CD4-positive, alpha-beta T cell treated with Interleukin-17A for 4 hours (primary cell): ENCODE data around the gene TTC36.
"Not testable (repeated sequence)": the region's sequence is repeated elsewhere in the genome, so short reads cannot be mapped to it uniquely, and the experiment has no call there.

ENCODE experiments used
- DNase-seq: peaks from one replicate; pipeline ENCODE4 v3.0.0-alpha.2; 2020; ENCODE audit warnings: mixed read lengths

The TTC36 gene, protein sequence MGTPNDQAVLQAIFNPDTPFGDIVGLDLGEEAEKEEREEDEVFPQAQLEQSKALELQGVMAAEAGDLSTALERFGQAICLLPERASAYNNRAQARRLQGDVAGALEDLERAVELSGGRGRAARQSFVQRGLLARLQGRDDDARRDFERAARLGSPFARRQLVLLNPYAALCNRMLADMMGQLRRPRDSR

GRCh38 chr11:118527109-118527508 lies at the start of gene TTC36:
TSS of gene TTC36 (plus strand) at chr11:118527474. CDS start at chr11:118527495, 21 bp downstream.
- no peak for DNase-seq

GRCh38 chr11:118481238-118481637 lies 46.0 kb upstream of the TTC36 start:
- not testable (repeated sequence) for DNase-seq

DNA sequence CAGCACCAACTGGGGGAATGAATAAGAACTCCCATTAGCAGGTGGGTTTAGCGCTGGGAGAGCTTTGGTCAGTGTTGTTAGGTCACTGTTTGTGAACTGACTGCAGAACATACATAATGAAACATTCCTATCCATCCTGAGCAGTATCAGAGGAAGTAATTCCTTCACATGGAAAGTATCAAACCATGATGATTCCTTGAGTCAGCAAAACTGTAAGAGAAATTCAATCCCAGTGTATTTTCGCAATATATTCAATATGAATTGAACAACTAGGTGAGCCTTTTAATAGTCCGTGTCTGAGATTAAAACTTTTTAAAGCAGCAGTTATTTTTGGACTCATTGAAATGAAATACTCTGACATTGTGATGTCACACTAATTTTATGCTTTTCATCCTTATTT lies 42.9 kb upstream of the TTC36 start:
- no peak for DNase-seq

DNA sequence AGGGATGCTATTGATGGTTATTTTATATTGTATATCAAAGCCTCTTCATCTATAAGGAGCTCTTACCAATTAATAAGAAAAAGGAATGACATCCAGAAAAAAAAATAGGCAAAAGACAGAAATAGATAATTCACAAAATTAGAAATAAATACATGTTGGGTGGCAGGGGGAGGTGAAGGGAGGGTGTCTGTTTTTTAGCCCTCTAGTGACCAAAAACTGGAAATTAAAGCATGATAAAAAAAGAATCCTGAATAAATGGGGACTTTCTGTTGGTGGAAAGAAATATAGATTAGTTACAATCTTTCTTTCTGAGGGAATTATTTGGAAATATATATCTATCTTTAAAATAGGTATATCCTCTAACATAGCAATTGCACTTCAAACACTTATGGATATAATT lies 42.0 kb upstream of the TTC36 start:
- no peak for DNase-seq

GRCh38 chr11:118488480-118489109 lies 38.7 kb upstream of the TTC36 start:
- peak; percentile 87 for DNase-seq

GRCh38 chr11:118491041-118491440 lies 36.2 kb upstream of the TTC36 start:
- DNase-seq, result no peak

GRCh38 chr11:118497831-118498230 lies 29.4 kb upstream of the TTC36 start:
- no peak for DNase-seq

GRCh38 chr11:118503216-118503615 lies 24.1 kb upstream of the TTC36 start:
- no peak for DNase-seq

DNA sequence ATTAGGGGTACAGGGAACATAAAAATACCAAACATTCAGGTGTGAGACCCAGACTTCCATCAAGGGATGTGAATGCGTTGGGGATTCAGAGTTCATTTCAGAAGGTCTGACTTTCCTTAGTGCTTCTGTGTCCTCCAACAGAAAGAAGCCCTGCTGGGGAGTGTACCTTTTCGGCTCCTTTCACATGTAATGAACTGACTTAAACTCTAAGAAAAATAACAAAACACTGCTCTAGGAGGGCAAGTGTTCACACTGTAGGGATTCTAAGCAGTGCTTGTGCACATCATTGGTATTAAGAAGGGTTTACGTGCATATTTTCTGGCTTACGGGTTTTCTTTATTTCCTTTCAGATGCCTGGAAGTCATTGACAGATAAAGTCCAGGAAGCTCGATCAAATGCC lies 15.7 kb upstream of the TTC36 start:
- DNase-seq, result no peak

DNA sequence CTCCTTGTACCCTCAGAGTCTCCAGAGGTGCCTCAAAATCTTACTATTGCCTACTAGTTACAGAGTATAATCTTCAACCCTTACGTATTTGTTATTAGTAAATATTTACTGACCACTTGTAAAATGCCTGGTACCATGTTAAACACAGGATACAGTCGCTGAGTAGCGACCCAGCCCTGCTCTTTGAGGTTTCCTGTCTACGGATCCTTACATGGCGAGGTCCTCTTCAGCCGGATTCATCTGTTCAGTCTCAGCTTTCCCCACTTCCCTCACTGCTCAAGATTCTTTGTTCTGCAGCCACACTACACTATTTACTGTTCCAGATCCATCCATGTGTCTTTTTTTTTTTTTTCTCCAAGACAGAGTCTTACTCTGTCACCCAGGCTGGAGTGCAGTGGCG lies 13.2 kb upstream of the TTC36 start:
- DNase-seq, result peak; percentile 30

GRCh38 chr11:118519549-118519948 lies 7.7 kb upstream of the TTC36 start:
- DNase-seq, result no peak

GRCh38 chr11:118521892-118522311 lies 5.4 kb upstream of the TTC36 start:
- no peak for DNase-seq

DNA sequence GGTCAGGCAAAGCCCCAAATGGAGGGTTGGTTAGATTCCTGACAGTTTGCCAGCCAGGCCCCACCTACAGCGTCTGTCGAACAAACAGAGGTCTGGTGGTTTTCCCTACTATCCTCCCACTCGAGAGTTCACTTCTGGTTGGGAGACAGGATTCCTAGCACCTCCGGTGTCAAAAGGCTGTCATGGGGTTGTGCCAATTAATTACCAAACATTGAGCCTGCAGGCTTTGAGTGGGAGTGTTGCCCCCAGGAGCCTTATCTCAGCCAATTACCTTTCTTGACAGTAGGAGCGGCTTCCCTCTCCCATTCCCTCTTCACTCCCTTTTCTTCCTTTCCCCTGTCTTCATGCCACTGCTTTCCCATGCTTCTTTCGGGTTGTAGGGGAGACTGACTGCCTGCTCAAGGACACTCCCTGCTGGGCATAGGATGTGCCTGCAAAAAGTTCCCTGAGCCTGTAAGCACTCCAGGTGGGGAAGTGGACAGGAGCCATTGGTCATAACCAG lies 4.7 kb upstream of the TTC36 start:
- no peak for DNase-seq

- no peak for DNase-seq
Measured at GRCh38 chr11:118524356-118524755, 2.9 kb upstream of the TTC36 start.

DNA sequence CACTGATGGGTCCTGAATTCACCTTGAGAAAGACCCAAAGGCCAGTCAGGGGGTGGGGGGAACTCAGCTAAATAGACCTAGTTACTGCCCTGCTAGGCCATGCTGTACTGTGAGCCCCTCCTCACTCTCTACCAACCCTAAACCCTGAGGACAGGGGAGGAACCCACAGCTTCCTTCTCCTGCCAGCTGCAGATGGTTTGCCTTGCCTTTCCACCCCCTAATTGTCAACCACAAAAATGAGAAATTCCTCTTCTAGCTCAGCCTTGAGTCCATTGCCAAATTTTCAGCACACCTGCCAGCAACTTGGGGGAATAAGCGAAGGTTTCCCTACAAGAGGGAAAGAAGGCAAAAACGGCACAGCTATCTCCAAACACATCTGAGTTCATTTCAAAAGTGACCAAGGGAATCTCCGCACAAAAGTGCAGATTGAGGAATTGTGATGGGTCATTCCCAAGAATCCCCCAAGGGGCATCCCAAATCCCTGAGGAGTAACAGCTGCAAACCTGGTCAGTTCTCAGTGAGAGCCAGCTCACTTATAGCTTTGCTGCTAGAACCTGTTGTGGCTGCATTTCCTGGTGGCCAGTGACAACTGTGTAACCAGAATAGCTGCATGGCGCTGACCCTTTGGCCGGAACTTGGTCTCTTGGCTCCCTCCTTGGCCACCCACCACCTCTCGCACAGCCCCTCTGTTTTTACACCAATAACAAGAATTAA lies 2.4 kb upstream of the TTC36 start:
- no peak for DNase-seq

DNA sequence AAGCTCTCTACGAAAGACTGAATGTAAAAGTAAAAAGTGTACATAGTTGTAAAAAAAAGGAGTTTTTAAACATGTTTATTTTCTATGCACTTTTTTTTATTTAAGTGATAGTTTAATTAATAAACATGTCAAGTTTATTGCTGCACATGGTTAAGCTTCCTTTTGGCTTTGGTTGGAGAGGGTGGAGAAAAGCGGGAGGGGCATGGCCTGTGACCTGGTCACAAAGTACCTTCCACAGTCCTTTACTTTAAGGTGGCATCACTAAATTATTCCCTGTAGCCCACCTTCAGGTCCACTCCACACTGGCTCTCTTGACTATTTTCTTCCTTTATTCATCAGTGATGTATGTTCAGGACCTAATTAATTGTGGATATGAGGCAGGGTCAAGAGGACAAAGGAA lies 586 bp upstream of the TTC36 start:
- no peak for DNase-seq

DNA sequence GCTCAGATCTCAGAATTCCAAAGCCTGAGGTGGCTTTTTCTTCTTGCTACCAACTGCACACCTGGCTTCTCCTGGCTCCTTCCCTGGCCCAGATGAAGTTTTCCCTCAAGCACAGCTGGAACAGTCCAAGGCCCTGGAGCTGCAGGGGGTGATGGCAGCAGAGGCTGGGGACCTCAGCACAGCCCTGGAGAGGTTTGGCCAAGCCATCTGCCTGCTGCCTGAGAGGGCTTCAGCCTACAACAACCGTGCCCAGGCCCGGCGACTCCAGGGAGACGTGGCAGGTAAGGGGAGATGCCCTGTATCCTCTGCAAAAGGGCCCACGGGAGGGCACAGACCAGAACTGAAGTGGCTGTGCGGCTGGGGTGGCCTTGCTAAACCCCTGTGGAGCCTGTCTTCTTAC lies 1.2 kb downstream of the TTC36 start:
- no peak for DNase-seq

- DNase-seq, result no peak
Measured at GRCh38 chr11:118529584-118530175, 2.4 kb downstream of the TTC36 start.

- DNase-seq, result no peak
Measured at GRCh38 chr11:118530180-118530682, 3.0 kb downstream of the TTC36 start.

- DNase-seq, result peak; percentile 81
Measured at GRCh38 chr11:118530683-118531596, 3.7 kb downstream of the TTC36 start, which contains the start of gene TMEM25. TSS of gene TMEM25 (plus strand) at chr11:118531192. CDS start at chr11:118531802, 610 bp downstream.

DNA sequence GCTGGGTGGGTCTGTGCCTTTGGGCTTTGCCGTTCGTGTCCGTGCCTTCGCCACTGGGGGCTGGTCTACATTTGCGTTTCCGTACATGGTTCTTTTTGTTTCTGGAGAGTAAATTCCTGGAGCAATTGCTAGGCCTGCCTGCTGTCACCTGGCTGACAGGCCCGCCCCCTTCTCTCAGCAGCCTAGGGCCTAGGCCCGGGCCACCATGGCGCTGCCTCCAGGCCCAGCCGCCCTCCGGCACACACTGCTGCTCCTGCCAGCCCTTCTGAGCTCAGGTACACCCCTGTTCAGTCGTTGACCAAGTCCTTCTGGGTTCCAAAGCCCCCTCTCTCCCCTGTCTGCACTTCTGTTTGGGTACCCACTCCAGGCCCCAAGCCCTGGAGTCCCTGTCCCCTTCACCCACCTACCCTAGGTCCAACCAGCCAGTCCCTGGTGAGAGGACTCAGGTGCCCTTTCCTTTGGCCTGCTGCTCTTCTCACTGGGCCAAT lies 4.4 kb downstream of the TTC36 start:
- DNase-seq, result no peak

GRCh38 chr11:118532091-118532490 lies 4.8 kb downstream of the TTC36 start:
- DNase-seq, result no peak
